HEK293 (cell line): ENCODE results near the gene HARBI1.

Experiments used
- BCL11B ChIP-seq: fragments of 450-650 bp; formaldehyde crosslinking; IDR thresholded peaks from 2 replicates; pipeline ENCODE4 v1.5.1; 2016; ENCODE audit warnings: low read depth, missing biosample characterization, missing genetic modification characterization
- HOXD13 ChIP-seq: sonication (generic); formaldehyde crosslinking; IDR thresholded peaks from 2 replicates; pipeline ENCODE4 v1.8.0; 2022; ENCODE audit warnings: missing genetic modification reagents, borderline replicate concordance
- KLF1 ChIP-seq: fragments of 450-650 bp; formaldehyde crosslinking; IDR thresholded peaks from 2 replicates; pipeline ENCODE4 v1.5.1; 2016; ENCODE audit warnings: missing biosample characterization, missing genetic modification characterization
- KLF9 ChIP-seq: fragments of 450-650 bp; formaldehyde crosslinking; IDR thresholded peaks from 2 replicates; pipeline ENCODE4 v1.5.1; 2016; ENCODE audit warnings: missing biosample characterization, missing genetic modification characterization, low read depth
- MYNN ChIP-seq: fragments of 450-650 bp; formaldehyde crosslinking; IDR thresholded peaks from 2 replicates; pipeline ENCODE4 v1.5.1; 2016; ENCODE audit warnings: missing biosample characterization, missing genetic modification characterization, borderline replicate concordance
- PRDM2 ChIP-seq: fragments of 450-650 bp; formaldehyde crosslinking; IDR thresholded peaks from 2 replicates; pipeline ENCODE4 v1.5.1; 2016; ENCODE audit warnings: missing biosample characterization, missing genetic modification characterization, borderline replicate concordance
- SP3 ChIP-seq: fragments of 450-650 bp; formaldehyde crosslinking; IDR thresholded peaks from 2 replicates; pipeline ENCODE4 v1.5.1; 2016; ENCODE audit warnings: missing biosample characterization, missing genetic modification characterization
- ZBTB49 ChIP-seq: fragments of 450-650 bp; formaldehyde crosslinking; IDR thresholded peaks from 2 replicates; pipeline ENCODE4 v1.5.1; 2016; ENCODE audit warnings: missing biosample characterization, missing genetic modification characterization, low read depth
- ZFP37 ChIP-seq: fragments of 450-650 bp; formaldehyde crosslinking; IDR thresholded peaks from 2 replicates; pipeline ENCODE4 v1.5.1; 2016; ENCODE audit warnings: missing biosample characterization, missing genetic modification characterization
- ZNF10 ChIP-seq: fragments of 450-650 bp; formaldehyde crosslinking; IDR thresholded peaks from 2 replicates; pipeline ENCODE4 v1.5.1; 2017; ENCODE audit warnings: missing biosample characterization, missing genetic modification characterization
- ZNF112 ChIP-seq: fragments of 450-650 bp; formaldehyde crosslinking; IDR thresholded peaks from 2 replicates; pipeline ENCODE4 v1.5.0; 2017; ENCODE audit warnings: missing biosample characterization, missing genetic modification characterization
- ZNF155 ChIP-seq: fragments of 450-650 bp; formaldehyde crosslinking; IDR thresholded peaks from 2 replicates; pipeline ENCODE4 v1.5.1; 2016; ENCODE audit warnings: missing biosample characterization, missing genetic modification characterization
- ZNF169 ChIP-seq: fragments of 450-650 bp; formaldehyde crosslinking; IDR thresholded peaks from 2 replicates; pipeline ENCODE4 v1.5.1; 2016; ENCODE audit warnings: missing biosample characterization, missing genetic modification characterization
- ZNF202 ChIP-seq: fragments of 450-650 bp; formaldehyde crosslinking; IDR thresholded peaks from 2 replicates; pipeline ENCODE4 v1.5.1; 2016; ENCODE audit warnings: missing biosample characterization, missing genetic modification characterization, borderline replicate concordance
- ZNF211 ChIP-seq: fragments of 450-650 bp; formaldehyde crosslinking; IDR thresholded peaks from 2 replicates; pipeline ENCODE4 v1.5.1; 2016; ENCODE audit warnings: low read depth, missing biosample characterization, missing genetic modification characterization
- ZNF248 ChIP-seq: fragments of 450-650 bp; formaldehyde crosslinking; IDR thresholded peaks from 2 replicates; pipeline ENCODE4 v1.5.1; 2017; ENCODE audit warnings: missing biosample characterization, missing genetic modification characterization
- ZNF266 ChIP-seq: fragments of 450-650 bp; formaldehyde crosslinking; IDR thresholded peaks from 2 replicates; pipeline ENCODE4 v1.5.1; 2016; ENCODE audit warnings: missing biosample characterization, missing genetic modification characterization, low read depth
- ZNF280C ChIP-seq: fragments of 450-650 bp; formaldehyde crosslinking; IDR thresholded peaks from 2 replicates; pipeline ENCODE4 v1.5.1; 2016; ENCODE audit warnings: missing biosample characterization, missing genetic modification characterization
- ZNF335 ChIP-seq: fragments of 450-650 bp; formaldehyde crosslinking; conservative IDR thresholded peaks from 2 replicates; pipeline ENCODE4 v1.5.1; 2016; ENCODE audit warnings: missing biosample characterization, missing genetic modification characterization
- ZNF398 ChIP-seq: fragments of 450-650 bp; formaldehyde crosslinking; IDR thresholded peaks from 2 replicates; pipeline ENCODE4 v1.5.1; 2017; ENCODE audit warnings: missing biosample characterization, missing genetic modification characterization
- ZNF404 ChIP-seq: fragments of 450-650 bp; formaldehyde crosslinking; IDR thresholded peaks from 2 replicates; pipeline ENCODE4 v1.5.1; 2017; ENCODE audit warnings: missing biosample characterization, missing genetic modification characterization
- ZNF488 ChIP-seq: fragments of 450-650 bp; formaldehyde crosslinking; IDR thresholded peaks from 2 replicates; pipeline ENCODE4 v1.5.1; 2016; ENCODE audit warnings: missing biosample characterization, missing genetic modification characterization
- ZNF571 ChIP-seq: fragments of 450-650 bp; formaldehyde crosslinking; IDR thresholded peaks from 2 replicates; pipeline ENCODE4 v1.5.0; 2017; ENCODE audit warnings: missing biosample characterization, missing genetic modification characterization
- ZNF585B ChIP-seq: fragments of 450-650 bp; formaldehyde crosslinking; IDR thresholded peaks from 2 replicates; pipeline ENCODE4 v1.5.1; 2016; ENCODE audit warnings: missing biosample characterization, missing genetic modification characterization
- ZNF670 ChIP-seq: fragments of 450-650 bp; formaldehyde crosslinking; IDR thresholded peaks from 2 replicates; pipeline ENCODE4 v1.5.1; 2016; ENCODE audit warnings: missing biosample characterization, missing genetic modification characterization, low read depth
- ZSCAN16 ChIP-seq: fragments of 450-650 bp; formaldehyde crosslinking; IDR thresholded peaks from 2 replicates; pipeline ENCODE4 v1.5.1; 2016; ENCODE audit warnings: missing biosample characterization, missing genetic modification characterization

HARBI1 gene

GRCh38 chr11:46593550-46594373, 23.3 kb downstream of the HARBI1 start, which contains the start of gene AMBRA1 (continued):
- no peak for TF ChIP-seq ZNF280C (tag by site-specific recombination)
- no peak for TF ChIP-seq ZNF670 (tag by site-specific recombination)
- no peak; the same call in 1 of the 2 replicates for TF ChIP-seq HOXD13 (CRISPR knock-in tag)
- TF ChIP-seq ZNF335, result peak; percentile 85
- no peak for TF ChIP-seq ZNF266 (tag by site-specific recombination)
- no peak for TF ChIP-seq ZNF155 (tag by site-specific recombination)
- peak; percentile 59; the same call in 1 of the 2 replicates for TF ChIP-seq ZNF10 (tag by site-specific recombination)
- no peak for TF ChIP-seq ZNF211 (tag by site-specific recombination)
- TF ChIP-seq ZSCAN16 (tag by site-specific recombination), result no peak
- TF ChIP-seq BCL11B (tag by site-specific recombination), result no peak
- TF ChIP-seq MYNN (tag by site-specific recombination), result no peak
- TF ChIP-seq ZNF571 (tag by site-specific recombination), result no peak
- TF ChIP-seq KLF9 (tag by site-specific recombination), result peak; percentile 37; the same call in 1 of the 2 replicates
- no peak for TF ChIP-seq ZNF112 (tag by site-specific recombination)
- TF ChIP-seq ZNF248 (tag by site-specific recombination), result no peak
- TF ChIP-seq ZNF585B (tag by site-specific recombination), result no peak
- TF ChIP-seq ZNF404, result no peak
- TF ChIP-seq ZNF398, result no peak
- no peak for TF ChIP-seq ZNF202
- TF ChIP-seq SP3 (tag by site-specific recombination), result peak; percentile 58; the same call in 1 of the 2 replicates
- TF ChIP-seq PRDM2 (tag by site-specific recombination), result no peak
- TF ChIP-seq ZBTB49 (tag by site-specific recombination), result no peak
- TF ChIP-seq ZNF169 (tag by site-specific recombination), result no peak
- peak; percentile 83 for TF ChIP-seq ZFP37
- TF ChIP-seq ZNF488 (tag by site-specific recombination), result no peak
- 0 out of 2 replicates have a peak, but pooled peaks have one; percentile 11 for TF ChIP-seq KLF1 (tag by site-specific recombination)
